GM21619 (cell line): ENCODE measurements around the gene NPFFR1.
"Not testable (repeated sequence)": the region's sequence is repeated elsewhere in the genome, so short reads cannot be mapped to it uniquely, and the experiment has no call there.

ENCODE experiments used
- ATAC-seq: cut with Tn5 transposase; IDR thresholded peaks from one replicate; pipeline ENCODE4 v1.9.1; 2021; ENCODE audit not compliant: unreplicated experiment

NPFFR1 gene

GRCh38 chr10:70227548-70228320, 56.1 kb downstream of the NPFFR1 start:
- ATAC-seq, result no peak

- ATAC-seq, result no peak
These were observed 60.1 kb downstream of the NPFFR1 start for GRCh38 chr10:70223728-70224127.

GRCh38 chr10:70222811-70223447, 60.9 kb downstream of the NPFFR1 start:
- ATAC-seq, result not testable (repeated sequence)

- no peak for ATAC-seq
These were observed 61.4 kb downstream of the NPFFR1 start for GRCh38 chr10:70222340-70222794.

GRCh38 chr10:70221030-70221429, 62.8 kb downstream of the NPFFR1 start:
- ATAC-seq, result no peak

GRCh38 chr10:70212879-70213278, 70.9 kb downstream of the NPFFR1 start:
- ATAC-seq, result no peak

- ATAC-seq, result no peak
These were observed 71.5 kb downstream of the NPFFR1 start for GRCh38 chr10:70212277-70212676.

GRCh38 chr10:70206762-70207161, 77.0 kb downstream of the NPFFR1 start:
- no peak for ATAC-seq

GRCh38 chr10:70201105-70201504, 82.7 kb downstream of the NPFFR1 start:
- ATAC-seq, result no peak

- ATAC-seq, result no peak
These were observed 84.9 kb downstream of the NPFFR1 start for GRCh38 chr10:70198696-70199466.
